SH-SY5Y (cell line): ENCODE results near the gene CREB1.

ENCODE experiments used
- GATA2 ChIP-seq: IDR thresholded peaks from 2 replicates; pipeline ENCODE4 v1.6.1; 2011; ENCODE audit warnings: mild to moderate bottlenecking, low read depth, low read length
- GATA3 ChIP-seq: IDR thresholded peaks from 2 replicates; pipeline ENCODE4 v1.6.1; 2011; ENCODE audit warnings: low read depth, mild to moderate bottlenecking, low read length, moderate library complexity

Gene CREB1

DNA sequence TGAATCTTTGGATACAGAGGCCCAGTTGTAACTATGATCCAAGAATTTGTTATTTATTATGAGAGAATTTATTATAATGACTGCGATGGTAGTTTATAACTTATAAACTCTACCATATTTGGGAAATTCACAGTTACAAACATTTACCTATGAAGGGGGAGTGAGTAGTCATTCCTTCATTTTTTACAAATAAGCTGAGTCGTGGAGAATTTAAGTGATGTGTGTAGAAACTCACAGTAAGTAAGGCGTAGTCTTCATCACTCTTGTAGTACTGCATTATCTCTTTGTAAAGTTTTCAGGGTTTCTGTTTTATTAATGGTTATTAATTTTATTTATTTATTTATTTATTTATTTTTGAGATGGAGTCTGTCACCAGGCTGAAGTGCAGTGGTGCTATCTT is 13.5 kb downstream of the CREB1 start:
- TF ChIP-seq GATA3 (no peak), GATA2 (no peak)

DNA sequence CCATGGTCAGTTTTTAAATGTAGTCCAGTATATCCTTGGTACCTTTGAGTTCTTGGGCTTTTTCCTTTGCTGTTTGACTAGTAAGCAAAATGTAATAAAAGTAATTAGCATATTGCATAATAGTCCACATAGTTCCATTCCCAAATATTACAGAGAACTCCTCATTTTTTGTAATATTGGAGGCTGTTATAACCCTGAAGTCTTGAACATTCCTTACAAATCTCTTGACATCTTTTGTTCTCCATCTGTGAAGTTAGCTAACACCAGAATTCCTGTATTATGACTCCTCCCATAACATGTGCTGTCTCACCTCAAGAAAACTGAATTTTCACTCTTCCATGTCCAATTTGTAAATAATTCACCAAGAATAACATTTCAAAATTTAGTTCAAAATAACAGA is 17.1 kb downstream of the CREB1 start:
- no peak for TF ChIP-seq GATA2
- no peak for TF ChIP-seq GATA3

DNA sequence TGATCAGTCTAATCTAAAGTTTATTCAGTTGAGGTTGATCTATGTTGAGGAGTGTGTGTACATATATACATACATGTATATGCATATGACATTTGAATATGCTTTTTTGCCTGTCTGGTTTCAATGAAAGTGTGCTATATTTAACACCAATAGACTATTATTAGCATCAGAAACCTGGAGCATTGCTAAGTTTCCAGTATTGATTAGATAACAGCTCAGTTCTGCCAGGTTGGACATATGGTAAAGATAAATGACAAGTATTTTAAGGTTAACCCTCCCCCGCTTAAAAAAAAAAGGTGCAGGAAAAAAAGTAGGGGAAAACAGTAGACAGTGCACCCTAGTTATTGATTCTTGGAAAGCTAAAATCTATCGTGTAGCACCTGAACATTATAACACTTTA is 19.4 kb downstream of the CREB1 start:
- TF ChIP-seq GATA3, result no peak

DNA sequence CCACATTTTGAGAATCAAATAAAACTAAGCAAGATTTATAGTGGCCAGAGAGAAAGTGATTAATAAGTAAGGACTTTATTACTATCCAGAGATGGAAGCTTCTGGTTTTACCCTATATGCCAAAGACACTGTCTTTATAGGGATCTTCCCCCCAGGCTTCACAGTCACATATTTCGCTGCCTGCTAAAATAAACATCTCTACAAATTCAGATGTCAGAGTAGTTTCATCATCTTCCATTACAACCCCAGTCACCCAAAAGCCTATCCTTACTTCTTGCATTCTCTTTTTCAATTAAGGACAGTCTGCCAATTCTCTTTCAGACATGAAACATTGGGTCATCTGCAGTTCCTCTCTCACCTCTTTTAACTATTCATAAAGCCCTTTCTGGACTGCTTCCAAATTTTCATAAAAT is 28.3 kb downstream of the CREB1 start:
- no peak for TF ChIP-seq GATA3
- TF ChIP-seq GATA2, result no peak

DNA sequence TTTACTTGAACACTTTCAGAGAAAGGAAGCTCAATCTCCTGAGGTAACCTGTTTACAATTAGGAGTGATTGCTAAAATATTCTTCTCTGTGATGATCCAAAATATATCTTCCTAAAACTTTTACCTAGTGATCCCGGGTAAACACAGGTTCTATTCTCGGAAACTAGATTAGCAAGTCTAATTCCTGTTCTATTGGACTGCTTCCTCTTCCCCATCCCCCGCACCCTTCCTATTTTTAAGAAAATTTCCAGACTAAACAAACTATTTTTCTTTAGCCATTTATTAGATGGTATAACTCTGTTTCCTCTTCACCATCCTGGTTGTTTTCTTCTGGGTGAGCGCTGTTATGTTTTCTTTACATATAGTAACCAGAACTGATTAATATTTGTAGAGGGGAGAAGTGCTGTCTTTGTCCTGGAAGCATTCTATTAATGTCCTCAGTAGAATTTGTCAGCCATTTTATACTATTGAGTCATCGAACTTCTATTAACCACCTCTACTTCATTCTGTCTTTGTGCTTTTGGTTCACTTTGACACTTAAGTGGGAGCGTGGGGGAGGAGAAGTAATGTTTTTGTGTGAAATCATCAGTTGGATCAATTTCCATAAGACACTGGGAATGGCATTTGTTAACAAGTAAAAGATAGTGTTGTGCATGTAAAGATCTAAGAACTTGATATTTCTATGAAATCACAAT is 31.8 kb downstream of the CREB1 start:
- TF ChIP-seq GATA2 (no peak), GATA3 (no peak)

DNA sequence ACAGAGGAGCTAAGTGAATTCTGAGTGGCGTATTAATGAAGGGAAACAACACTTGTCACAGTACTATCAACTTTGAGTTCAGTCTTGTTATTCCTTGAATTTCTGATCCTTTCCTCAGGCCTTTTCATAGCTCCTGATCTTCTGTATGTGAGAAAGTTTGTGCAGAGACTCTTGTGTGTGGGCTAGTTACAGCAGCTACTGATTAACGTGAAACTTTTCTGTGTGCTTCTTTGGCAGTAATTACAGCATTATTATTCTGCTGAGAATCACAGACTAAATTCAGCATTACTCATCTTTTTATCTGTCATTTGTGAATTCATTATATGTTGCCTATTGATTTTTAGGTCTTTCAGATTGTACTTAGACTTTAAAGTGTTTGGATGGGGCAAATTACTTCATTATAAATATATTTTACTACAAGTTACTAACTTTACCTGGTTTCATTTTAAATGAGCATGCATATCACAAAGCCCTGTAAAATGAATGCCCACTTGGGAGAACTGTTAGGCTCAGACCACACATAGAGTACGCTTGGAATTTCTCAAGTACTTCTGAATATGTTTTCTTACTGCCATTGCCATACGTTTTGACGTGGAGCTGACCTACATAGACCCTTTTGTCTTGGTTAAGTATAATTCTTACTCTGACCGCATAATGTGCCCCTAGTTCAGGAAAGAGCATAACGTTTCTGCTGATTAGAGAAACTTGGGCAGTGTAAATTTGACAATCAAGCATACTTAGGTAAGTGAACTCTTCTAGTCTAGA is 36.2 kb downstream of the CREB1 start:
- no peak for TF ChIP-seq GATA3
- TF ChIP-seq GATA2, result no peak

DNA sequence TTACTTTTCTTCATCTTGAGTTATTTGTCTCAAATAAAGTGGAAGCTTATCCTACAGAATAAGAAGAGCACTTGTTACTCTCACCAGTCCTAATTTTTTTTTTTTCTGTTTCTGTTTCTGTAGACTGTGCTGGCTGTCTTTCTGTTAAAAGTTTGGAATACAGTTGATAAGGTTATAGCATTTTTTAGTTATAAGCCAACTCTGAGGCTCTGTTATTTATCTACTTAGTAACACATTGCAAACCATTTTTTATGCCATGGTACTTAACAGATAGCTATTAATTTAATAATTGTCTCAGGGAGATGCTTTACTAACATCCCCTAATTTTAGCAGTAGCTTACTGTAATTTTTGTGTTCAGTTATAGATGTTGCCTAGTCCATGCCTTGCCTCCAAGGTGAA is 37.9 kb downstream of the CREB1 start:
- TF ChIP-seq GATA2 (no peak), GATA3 (no peak)

DNA sequence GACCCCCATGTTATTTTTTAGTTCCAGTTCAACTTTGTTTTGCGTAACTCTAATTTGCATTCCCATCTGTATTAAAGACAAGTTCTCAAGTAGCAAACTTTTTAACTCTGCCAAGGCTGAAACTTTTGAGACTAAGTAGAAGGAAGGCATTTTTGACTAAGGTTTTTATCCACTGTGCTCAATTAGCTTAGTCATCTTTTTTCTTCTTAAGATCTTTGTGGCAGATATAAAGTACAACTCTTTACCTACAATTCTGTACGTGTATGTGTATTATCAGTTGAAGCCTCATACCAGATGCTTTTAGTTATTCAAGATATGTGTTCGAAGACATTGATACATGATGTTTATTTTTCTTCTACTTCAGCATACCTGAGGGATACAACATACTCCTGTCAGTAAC is 41.6 kb downstream of the CREB1 start:
- no peak for TF ChIP-seq GATA3
- no peak for TF ChIP-seq GATA2

DNA sequence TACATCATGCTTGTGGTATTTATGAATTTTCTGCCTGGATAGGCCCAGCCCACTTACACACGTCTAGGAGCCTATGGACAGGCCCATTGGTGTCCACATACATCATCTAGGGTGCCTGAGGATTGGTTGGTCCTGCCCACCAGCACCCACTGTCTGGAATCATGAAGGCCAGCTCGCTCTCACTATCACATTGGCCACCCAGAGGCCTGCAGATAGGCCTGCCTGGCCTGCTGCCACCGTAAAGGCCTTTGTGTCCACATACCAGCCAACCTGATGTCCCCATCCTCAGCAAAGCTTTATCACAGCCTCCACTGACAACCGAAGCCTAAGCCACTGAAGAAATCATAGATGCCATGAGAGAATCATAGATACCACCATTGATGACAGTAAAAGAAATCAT is 55.2 kb downstream of the CREB1 start:
- TF ChIP-seq GATA2, result no peak
- TF ChIP-seq GATA3, result no peak

DNA sequence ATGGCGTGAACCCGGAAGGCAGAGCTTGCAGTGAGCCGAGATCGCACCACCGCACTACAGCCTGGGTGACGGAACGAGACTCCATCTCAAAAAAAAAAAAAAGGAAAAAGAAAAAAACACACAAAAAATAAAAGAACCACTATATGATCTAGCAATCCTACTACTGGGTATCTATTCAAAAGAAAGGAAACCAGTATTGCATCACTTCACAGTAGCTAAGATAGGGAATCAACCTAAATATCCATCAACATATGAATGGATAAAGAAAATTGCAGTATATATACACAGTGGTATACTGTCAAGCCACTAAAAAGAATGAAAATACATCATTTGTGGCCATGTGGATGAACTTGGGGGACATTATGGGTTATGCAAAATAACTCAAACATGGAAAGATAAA is 57.5 kb downstream of the CREB1 start:
- no peak for TF ChIP-seq GATA3
- no peak for TF ChIP-seq GATA2

DNA sequence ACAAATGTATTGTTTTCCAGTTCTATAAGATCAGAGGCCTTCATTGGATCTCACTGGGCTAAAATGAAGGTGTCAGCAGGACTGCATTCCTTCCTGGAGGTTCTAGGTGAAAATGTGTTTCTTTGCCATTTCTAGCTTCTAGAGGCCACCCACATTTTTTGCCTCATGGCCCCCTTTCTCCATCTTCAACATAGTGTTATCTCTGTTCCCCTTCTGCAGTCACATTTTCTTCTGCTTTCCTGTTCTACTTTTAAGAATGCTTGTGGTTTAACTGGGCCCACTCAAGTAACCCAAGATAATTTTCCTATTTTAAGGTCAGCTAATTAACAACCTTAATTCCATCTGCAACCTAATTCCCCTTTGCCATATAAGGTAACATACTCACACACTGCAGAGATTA is 59.4 kb downstream of the CREB1 start:
- TF ChIP-seq GATA3 (no peak), GATA2 (no peak)

DNA sequence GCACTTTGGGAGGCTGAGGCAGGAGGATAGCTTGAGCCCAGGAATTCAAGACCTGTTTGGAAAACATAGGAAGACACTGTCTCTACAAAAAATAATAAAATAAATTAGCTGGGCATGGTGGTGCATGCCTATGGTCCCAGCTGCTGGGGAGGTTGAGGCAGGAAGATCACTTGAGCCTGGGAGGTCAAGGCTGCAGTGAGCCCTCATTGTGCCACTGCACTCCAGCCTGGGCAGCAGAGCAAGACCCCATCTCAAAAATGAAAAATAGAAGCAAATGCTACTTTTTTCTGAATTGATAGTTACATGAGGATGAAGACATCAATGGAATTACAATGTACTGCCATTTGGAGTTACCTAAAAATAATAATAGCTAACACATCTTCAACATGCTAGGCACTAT is 63.5 kb downstream of the CREB1 start:
- TF ChIP-seq GATA2 (no peak), GATA3 (no peak)

DNA sequence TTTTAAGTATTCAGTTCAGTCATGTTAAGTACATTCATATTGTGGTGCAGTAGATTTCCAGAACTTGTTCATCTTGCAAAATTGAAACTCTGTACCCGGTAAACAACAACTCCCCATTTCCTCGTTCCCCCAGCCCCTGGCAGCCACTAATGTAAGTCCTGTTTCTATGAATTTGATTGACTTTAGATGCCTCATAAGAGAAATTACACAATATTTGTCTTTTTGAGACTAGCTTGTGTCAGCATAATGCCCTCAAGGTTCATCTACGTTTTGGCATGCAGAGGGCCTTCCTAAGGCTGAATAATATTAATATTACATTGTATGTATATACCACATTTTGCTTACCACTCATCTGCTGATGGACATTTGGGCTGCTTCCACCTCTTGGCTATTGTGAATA is 64.5 kb downstream of the CREB1 start:
- TF ChIP-seq GATA3, result no peak
- no peak for TF ChIP-seq GATA2

DNA sequence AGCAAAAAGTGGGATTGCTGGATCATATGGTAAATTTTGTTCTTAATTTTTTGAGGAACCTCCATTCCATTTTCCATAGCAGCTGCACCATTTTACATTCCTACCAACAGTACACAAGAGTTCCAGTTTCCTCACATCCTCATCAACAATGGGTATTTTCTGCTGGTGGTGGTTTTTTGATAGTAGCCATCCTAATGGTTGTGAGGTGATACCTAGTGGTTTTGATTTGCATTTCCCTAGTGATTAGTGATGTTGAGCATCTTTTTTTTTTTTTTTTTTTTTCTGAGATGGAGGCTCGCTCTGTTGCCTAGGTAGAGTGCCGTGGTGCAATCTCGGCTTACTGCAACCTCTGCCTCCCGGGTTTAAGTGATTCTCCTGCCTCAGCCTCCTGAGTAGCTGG is 65.0 kb downstream of the CREB1 start:
- TF ChIP-seq GATA2 (no peak), GATA3 (no peak)

DNA sequence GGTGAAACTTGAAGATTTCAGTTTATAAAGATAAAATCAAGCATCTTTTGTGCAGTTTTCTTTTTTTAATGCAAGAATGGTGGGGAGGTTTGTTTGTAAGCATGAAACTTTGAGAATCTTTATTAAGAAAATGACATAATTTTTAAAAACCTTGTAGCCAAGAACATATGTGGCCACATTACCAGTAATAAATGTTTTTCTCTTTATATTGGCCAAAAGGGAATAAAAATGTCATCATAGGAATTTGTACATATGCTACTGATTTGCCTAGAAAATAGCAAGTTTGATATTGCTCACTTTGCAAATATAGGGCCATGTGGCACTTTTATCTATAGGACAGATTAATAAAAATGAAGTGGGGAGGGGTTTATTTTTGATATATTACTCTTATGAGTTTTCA is 69.9 kb downstream of the CREB1 start:
- TF ChIP-seq GATA2, result no peak
- TF ChIP-seq GATA3, result no peak
